Germinal center (tissue), 1 donor: ENCODE results near the gene PUSL1.

Source experiments
- DNase-seq: peaks from one replicate; pipeline ENCODE4 v3.0.0; 2012; ENCODE audit warnings: mixed read lengths, low spot score

Gene PUSL1

GRCh38 chr1:1325288-1326074 is 17.1 kb downstream of the PUSL1 start:
- no peak for DNase-seq

DNA sequence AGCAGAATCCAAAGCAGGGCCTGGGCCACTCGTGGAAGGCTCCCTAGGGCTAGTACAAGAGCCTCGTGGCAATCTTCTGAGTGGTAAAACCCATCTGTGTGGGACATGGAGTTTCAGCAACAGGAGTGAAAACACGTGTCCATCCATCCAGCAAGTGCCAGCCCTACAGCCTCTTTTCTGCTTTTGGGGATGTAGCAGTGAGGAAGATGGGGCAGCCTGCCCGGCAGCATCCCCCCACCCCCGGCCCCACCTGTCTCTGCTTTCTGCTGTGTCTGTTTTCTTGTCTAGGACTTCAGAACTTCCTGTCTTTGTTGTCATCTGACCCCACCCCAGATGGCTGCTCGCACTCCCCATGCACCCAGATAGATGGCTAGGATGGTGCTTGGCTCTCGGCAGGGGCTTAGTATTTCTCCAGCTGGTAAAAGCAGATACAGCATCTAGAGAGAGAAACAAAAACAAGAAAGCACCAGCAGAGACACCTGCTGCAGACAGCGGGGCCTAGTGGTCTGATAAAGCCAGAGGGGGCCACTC is 17.7 kb downstream of the PUSL1 start:
- DNase-seq = no peak

DNA sequence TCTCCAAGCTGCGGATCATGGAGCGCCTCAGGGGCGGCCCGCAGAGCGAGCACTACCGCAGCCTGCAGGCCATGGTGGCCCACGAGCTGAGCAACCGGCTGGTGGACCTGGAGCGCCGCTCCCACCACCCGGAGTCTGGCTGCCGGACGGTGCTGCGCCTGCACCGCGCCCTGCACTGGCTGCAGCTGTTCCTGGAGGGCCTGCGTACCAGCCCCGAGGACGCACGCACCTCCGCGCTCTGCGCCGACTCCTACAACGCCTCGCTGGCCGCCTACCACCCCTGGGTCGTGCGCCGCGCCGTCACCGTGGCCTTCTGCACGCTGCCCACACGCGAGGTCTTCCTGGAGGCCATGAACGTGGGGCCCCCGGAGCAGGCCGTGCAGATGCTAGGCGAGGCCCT is 18.9 kb downstream of the PUSL1 start:
- no peak for DNase-seq

DNA sequence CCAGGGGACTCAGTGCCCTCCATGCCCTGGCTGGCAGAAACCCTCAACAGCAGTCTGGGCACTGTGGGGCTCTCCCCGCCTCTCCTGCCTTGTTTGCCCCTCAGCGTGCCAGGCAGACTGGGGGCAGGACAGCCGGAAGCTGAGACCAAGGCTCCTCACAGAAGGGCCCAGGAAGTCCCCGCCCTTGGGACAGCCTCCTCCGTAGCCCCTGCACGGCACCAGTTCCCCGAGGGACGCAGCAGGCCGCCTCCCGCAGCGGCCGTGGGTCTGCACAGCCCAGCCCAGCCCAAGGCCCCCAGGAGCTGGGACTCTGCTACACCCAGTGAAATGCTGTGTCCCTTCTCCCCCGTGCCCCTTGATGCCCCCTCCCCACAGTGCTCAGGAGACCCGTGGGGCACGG is 19.9 kb downstream of the PUSL1 start:
- DNase-seq = no peak

DNA sequence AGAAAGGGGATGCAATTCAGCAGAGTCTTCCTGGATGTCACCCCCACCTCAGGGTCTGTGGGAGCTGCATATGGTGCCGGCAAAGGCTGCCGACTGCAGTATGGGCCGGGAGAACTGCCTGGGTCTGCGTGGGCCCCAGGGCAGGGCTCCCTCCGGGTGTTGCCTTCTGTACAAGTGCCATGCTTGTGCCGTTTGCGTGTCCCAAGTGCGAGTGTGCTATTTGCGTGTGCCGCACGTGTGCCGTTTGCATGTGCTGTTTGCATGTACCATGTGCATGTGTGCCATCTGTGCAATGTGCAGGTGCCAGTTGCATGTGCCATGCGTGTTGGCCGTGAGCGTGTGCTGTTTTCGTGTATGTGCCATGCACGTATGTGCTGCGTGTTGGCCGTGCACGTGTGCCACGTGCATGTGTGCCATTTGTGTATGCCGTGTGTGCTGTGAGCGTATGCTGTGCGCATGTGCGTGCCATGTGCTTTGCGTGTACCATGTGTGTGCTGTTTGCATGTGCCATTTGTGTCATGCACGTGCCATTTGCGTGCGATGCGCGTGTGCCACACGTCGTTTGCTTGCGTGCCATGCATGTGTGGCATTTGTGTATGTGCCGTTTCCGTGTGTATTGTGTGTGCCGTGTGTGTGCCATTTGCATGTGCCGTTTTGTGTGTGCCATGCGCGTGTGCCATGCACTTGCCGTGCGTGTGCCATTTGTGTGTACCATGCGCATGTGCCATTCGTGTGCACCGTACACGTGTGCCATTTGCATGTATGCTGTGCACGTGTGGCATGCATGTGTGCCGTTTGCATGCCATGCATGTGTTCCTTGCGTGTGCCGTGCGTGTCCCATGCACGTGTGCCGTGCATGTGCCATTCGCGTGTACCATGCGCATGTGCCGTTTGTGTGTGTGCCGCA is 21.2 kb downstream of the PUSL1 start:
- DNase-seq = no peak

- peak; percentile 77 for DNase-seq
These were observed 22.1 kb downstream of the PUSL1 start for GRCh38 chr1:1330366-1331067.

DNA sequence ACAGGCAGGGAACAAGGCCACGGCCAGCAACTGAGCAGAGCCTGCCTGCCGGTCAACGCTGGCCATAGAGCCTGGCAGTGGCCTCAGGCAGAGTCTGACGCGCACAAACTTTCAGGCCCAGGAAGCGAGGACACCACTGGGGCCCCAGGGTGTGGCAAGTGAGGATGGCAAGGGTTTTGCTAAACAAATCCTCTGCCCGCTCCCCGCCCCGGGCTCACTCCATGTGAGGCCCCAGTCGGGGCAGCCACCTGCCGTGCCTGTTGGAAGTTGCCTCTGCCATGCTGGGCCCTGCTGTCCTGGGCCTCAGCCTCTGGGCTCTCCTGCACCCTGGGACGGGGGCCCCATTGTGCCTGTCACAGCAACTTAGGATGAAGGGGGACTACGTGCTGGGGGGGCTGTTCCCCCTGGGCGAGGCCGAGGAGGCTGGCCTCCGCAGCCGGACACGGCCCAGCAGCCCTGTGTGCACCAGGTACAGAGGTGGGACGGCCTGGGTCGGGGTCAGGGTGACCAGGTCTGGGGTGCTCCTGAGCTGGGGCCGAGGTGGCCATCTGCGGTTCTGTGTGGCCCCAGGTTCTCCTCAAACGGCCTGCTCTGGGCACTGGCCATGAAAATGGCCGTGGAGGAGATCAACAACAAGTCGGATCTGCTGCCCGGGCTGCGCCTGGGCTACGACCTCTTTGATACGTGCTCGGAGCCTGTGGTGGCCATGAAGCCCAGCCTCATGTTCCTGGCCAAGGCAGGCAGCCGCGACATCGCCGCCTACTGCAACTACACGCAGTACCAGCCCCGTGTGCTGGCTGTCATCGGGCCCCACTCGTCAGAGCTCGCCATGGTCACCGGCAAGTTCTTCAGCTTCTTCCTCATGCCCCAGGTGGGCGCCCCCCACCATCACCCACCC is 22.9 kb downstream of the PUSL1 start, which contains the start of gene TAS1R3:
Gene TAS1R3 (plus strand): TSS at position 213 of the 898 bp plus-strand sequence. CDS start 66 bp downstream, at position 279.
- peak; percentile 53 for DNase-seq

DNA sequence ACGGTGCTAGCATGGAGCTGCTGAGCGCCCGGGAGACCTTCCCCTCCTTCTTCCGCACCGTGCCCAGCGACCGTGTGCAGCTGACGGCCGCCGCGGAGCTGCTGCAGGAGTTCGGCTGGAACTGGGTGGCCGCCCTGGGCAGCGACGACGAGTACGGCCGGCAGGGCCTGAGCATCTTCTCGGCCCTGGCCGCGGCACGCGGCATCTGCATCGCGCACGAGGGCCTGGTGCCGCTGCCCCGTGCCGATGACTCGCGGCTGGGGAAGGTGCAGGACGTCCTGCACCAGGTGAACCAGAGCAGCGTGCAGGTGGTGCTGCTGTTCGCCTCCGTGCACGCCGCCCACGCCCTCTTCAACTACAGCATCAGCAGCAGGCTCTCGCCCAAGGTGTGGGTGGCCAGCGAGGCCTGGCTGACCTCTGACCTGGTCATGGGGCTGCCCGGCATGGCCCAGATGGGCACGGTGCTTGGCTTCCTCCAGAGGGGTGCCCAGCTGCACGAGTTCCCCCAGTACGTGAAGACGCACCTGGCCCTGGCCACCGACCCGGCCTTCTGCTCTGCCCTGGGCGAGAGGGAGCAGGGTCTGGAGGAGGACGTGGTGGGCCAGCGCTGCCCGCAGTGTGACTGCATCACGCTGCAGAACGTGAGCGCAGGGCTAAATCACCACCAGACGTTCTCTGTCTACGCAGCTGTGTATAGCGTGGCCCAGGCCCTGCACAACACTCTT is 23.8 kb downstream of the PUSL1 start:
- DNase-seq = no peak

DNA sequence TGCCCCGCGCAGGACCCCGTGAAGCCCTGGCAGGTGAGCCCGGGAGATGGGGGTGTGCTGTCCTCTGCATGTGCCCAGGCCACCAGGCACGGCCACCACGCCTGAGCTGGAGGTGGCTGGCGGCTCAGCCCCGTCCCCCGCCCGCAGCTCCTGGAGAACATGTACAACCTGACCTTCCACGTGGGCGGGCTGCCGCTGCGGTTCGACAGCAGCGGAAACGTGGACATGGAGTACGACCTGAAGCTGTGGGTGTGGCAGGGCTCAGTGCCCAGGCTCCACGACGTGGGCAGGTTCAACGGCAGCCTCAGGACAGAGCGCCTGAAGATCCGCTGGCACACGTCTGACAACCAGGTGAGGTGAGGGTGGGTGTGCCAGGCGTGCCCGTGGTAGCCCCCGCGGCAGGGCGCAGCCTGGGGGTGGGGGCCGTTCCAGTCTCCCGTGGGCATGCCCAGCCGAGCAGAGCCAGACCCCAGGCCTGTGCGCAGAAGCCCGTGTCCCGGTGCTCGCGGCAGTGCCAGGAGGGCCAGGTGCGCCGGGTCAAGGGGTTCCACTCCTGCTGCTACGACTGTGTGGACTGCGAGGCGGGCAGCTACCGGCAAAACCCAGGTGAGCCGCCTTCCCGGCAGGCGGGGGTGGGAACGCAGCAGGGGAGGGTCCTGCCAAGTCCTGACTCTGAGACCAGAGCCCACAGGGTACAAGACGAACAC is 24.5 kb downstream of the PUSL1 start:
- DNase-seq = no peak

- DNase-seq = no peak
These were observed 25.3 kb downstream of the PUSL1 start for GRCh38 chr1:1333551-1334241.

DNA sequence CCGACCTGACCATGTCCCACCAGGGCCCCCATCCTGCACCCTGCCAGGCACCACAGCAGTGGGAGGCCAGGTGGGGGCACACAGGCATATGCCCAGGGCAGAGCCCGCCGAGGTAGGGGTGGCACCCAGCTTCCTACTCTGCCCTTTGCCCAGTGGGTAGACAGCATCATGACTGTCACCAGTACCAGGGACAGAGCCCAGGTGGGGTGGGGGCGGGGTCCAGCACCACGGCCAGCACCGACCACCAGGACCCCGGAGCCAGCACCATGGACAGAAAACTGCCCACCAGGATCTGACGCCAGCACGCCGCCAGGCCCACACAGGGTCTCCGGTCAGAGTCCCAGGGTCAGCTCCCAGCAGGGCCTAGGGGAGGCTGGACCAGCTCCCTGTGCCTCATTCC is 26.4 kb downstream of the PUSL1 start:
- no peak for DNase-seq

DNA sequence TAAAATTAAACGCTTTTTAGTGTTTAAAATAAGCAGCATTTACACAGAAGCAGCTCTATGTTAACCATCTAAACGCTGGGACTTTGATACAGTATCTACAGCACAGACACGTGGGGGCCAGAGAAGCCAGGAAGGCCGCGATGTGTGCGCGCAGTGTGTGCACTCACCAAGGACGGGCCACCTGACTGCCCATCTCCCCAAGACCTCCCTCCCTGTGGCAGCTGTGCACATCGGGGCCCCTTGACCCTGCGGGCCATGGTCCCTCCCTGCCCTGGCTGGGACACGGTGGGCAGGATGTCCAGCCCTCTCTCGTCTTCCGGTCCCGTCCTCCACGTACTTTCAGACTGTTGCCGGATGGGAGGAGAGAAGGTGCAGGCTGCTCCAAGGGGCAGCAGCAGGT is 26.9 kb downstream of the PUSL1 start:
- no peak for DNase-seq

GRCh38 chr1:1335792-1336248 is 27.4 kb downstream of the PUSL1 start:
- no peak for DNase-seq

DNA sequence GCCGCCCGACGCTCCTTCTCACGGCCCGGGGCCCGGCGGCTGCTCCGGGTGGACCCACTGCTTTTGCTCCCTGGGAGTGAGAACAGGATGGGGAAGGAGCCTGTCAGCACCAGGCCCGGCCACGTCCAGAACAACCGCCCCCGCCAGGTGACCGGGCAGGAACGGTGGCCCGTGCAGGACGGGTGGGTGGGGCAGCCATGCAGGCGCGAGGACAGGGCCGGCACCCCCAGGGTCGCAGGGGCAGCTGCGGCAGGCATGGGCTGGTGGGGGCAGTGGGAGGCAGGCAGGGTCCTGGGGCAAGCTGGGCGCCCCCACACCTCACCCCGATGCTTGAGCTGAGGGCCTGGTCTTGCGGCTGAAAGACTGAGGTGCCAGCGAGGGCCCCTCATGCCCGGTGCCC is 28.0 kb downstream of the PUSL1 start:
- no peak for DNase-seq

GRCh38 chr1:1336931-1337792 is 28.8 kb downstream of the PUSL1 start:
- DNase-seq = no peak

GRCh38 chr1:1337793-1338147 is 29.4 kb downstream of the PUSL1 start:
- peak; percentile 74 for DNase-seq

DNA sequence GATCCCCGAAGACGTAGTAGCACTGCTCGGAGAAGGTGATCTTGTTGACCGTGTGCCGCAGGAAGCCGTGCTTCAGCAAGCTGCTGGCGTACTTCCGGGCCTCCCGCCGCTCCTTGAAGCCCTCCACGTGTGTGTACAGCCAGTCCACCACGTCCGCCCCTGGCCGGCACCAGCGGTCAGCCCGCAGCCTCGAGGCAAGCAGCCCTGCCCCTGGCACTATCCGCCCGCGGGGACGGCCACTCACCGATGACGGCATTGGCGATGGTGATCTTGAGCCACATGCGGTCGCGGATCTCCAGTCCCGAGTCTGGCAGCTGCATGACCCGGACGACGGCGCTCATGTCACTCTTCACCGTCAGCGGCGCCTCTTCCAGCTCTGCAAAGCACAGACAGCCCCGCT is 29.9 kb downstream of the PUSL1 start:
- DNase-seq = no peak

GRCh38 chr1:1340185-1340584 is 31.8 kb downstream of the PUSL1 start:
- no peak for DNase-seq
